Endothelial cell of umbilical vein (primary cell): Measurements from ENCODE around the gene CAMK2N1. TPM values are rescaled to one million over a fixed set of nuclear protein-coding genes. Genes with fewer than 3 reads are reported as not detected.

ENCODE experiments used
- BruUV-seq: library from RNA; stranded (reverse); fragments of 400-500 nt; replicated peaks from 2 replicates; lab custom pipeline; 2021; lab: Mats Ljungman, UMichigan
- CTCF ChIA-PET: fragments of 300-600, 350-600 bp; sonication (Branson Sonifier 250); formaldehyde crosslinking; loops from one replicate; lab custom pipeline; 2021; ENCODE audit warnings: antibody characterized with exemption, inconsistent platforms; lab: Charles Lee
- POLR2A ChIA-PET: fragments of 300-600, 350-600 bp; sonication (Branson Sonifier 250); formaldehyde crosslinking; loops from one replicate; lab custom pipeline; 2021; ENCODE audit warnings: antibody characterized with exemption, inconsistent platforms; lab: Charles Lee
- DNase-seq: peaks from one replicate; pipeline ENCODE4 v3.0.0-alpha.2; 2011; ENCODE audit warnings: low read depth, low spot score
- FAIRE-seq: peaks from 2 replicates; lab custom pipeline; 2011; peaks lifted over from hg19 to GRCh38; lab: Jason Lieb, UNC
- H2AFZ ChIP-seq: 2 replicates; pipeline ENCODE4 v1.6.0; 2012; ENCODE audit warnings: low read depth, low read length, control low read depth, inconsistent platforms
- H3K27ac ChIP-seq: 2 replicates; pipeline ENCODE4 v1.5.1; 2011; ENCODE audit warnings: low read depth, mild to moderate bottlenecking, control low read depth, low read length, moderate library complexity; ENCODE audit not compliant: insufficient read depth
- H3K27me3 ChIP-seq, 2 experiments: 2 replicates each; pipeline versions ENCODE4 v1.6.0 to v1.6.1; 2011; ENCODE audit warnings: low read length in 2 of 2, mixed read lengths in 1 of 2; ENCODE audit not compliant: control insufficient read depth in 2 of 2, insufficient read depth in 2 of 2
- H3K36me3 ChIP-seq, 2 experiments: 2 replicates in 1 of 2; 3 replicates in 1 of 2; pipeline ENCODE4 v1.5.1; 2011; ENCODE audit warnings: low read length in 2 of 2, mild to moderate bottlenecking in 1 of 2, moderate library complexity in 1 of 2; ENCODE audit not compliant: control insufficient read depth in 2 of 2, insufficient read depth in 2 of 2; ENCODE audit errors: extremely low read depth in 1 of 2
- H3K4me1 ChIP-seq: 3 replicates; pipeline ENCODE4 v1.5.1; 2011; ENCODE audit warnings: mild to moderate bottlenecking, low read length; ENCODE audit not compliant: control insufficient read depth, insufficient read depth; ENCODE audit errors: extremely low read depth
- H3K4me2 ChIP-seq: 2 replicates; pipeline ENCODE4 v1.6.1; 2011; ENCODE audit warnings: low read length, control low read depth, mixed read lengths; ENCODE audit not compliant: insufficient read depth
- H3K4me3 ChIP-seq, 3 experiments: fragments of 200-600 bp in 1 of 3; sonication (generic), shearing (Covaris generic) in 1 of 3; replicated peaks in 1 of 3; 2 replicates each; pipeline ENCODE4 v1.5.1; 2011 to 2016; ENCODE audit warnings: control low read depth in 3 of 3, low read length in 3 of 3, mild to moderate bottlenecking in 2 of 3, inconsistent platforms in 1 of 3, low read depth in 1 of 3, moderate library complexity in 1 of 3; ENCODE audit not compliant: insufficient read depth in 1 of 3
- H3K79me2 ChIP-seq: 2 replicates; pipeline ENCODE4 v1.6.0; 2012; ENCODE audit warnings: low read length, inconsistent platforms; ENCODE audit not compliant: control insufficient read depth, insufficient read depth
- H3K9ac ChIP-seq: replicated peaks from 2 replicates; pipeline ENCODE3; 2011; ENCODE audit warnings: low read length, control low read depth; ENCODE audit not compliant: insufficient read depth; ENCODE audit errors: extremely low read depth
- H3K9me1 ChIP-seq: replicated peaks from 3 replicates; pipeline ENCODE4 v1.6.0; 2011; ENCODE audit warnings: mild to moderate bottlenecking, low read length; ENCODE audit not compliant: control insufficient read depth, insufficient read depth; ENCODE audit errors: extremely low read depth
- H3K9me3 ChIP-seq: replicated peaks from 2 replicates; pipeline ENCODE4 v1.5.1; 2012; ENCODE audit warnings: low read length, inconsistent platforms; ENCODE audit not compliant: control insufficient read depth, insufficient read depth
- H4K20me1 ChIP-seq: replicated peaks from 2 replicates; pipeline ENCODE3; 2011; ENCODE audit warnings: mild to moderate bottlenecking, low read length; ENCODE audit not compliant: control insufficient read depth, insufficient read depth; ENCODE audit errors: extremely low read depth
- CTCF ChIP-seq, 2 donors: IDR thresholded peaks; 1 replicate in 1 of 2; 2 replicates in 1 of 2; pipeline ENCODE4 v1.5.1; 2011; ENCODE audit warnings: low read length in 2 of 2, mild to moderate bottlenecking in 2 of 2, moderate library complexity in 2 of 2, control low read depth in 1 of 2, inconsistent platforms in 1 of 2, low read depth in 1 of 2; ENCODE audit not compliant: insufficient read depth in 1 of 2; ENCODE audit errors: extremely low read depth in 1 of 2
- EZH2 ChIP-seq: IDR thresholded peaks from 2 replicates; pipeline ENCODE4 v1.6.1; 2012; ENCODE audit warnings: borderline replicate concordance, low read depth, mild to moderate bottlenecking, moderate library complexity, low read length, inconsistent platforms; ENCODE audit not compliant: severe bottlenecking
- FOS ChIP-seq: IDR thresholded peaks from 2 replicates; pipeline ENCODE4 v1.6.1; 2011; ENCODE audit warnings: mild to moderate bottlenecking, low read length, moderate library complexity, borderline replicate concordance; ENCODE audit not compliant: insufficient read depth
- GATA2 ChIP-seq: IDR thresholded peaks from 2 replicates; pipeline ENCODE4 v1.7.0; 2011; ENCODE audit warnings: low read depth, mild to moderate bottlenecking, moderate library complexity, mixed read lengths, low read length; ENCODE audit not compliant: insufficient read length, insufficient read depth
- JUN ChIP-seq: IDR thresholded peaks from 2 replicates; pipeline ENCODE4 v1.6.1; 2011; ENCODE audit warnings: borderline replicate concordance, low read depth; ENCODE audit not compliant: insufficient read length, insufficient read depth
- MAX ChIP-seq: IDR thresholded peaks from 2 replicates; pipeline ENCODE4 v1.6.1; 2011; ENCODE audit not compliant: insufficient read depth, insufficient read length
- MYC ChIP-seq: IDR thresholded peaks from one replicate; pipeline ENCODE4 v1.6.1; 2011; ENCODE audit warnings: mild to moderate bottlenecking, low read depth, low read length
- POLR2A ChIP-seq: IDR thresholded peaks from 2 replicates; pipeline ENCODE4 v1.6.1; 2012; ENCODE audit warnings: low read depth, mild to moderate bottlenecking, control low read depth, low read length
- POLR2AphosphoS5 ChIP-seq: IDR thresholded peaks from 2 replicates; pipeline ENCODE4 v1.6.1; 2012; ENCODE audit warnings: low read depth, mild to moderate bottlenecking, control low read depth, low read length, moderate library complexity; ENCODE audit not compliant: insufficient read depth
- dilution Hi-C: fragments of 300-500 bp; cut with MboI; formaldehyde crosslinking; loops from one replicate; pipeline ENCODE4 v1.15.0; 2019; ENCODE audit warnings: low sequenced_read_pairs; ENCODE audit not compliant: extremely low pct_ligation_motif_present
- intact Hi-C: fragments of 100-400 bp; cut with micrococcal nuclease; formaldehyde crosslinking; loops from one replicate; pipeline ENCODE4 v1.10.0; 2022
- polyA plus RNA-seq, 4 experiments: library from polyadenylated mRNA; depleted of rRNA in 3 of 4; stranded (reverse) in 3 of 4; unstranded in 1 of 4; fragments of >200 nt; gene quantifications; 2 replicates each; pipeline versions ENCODE4 v1.2.1 to v1.2.3, GENCODE V29; 2011 to 2012; ENCODE audit warnings: missing spikeins in 1 of 4
- total RNA-seq: library from RNA; stranded (reverse); gene quantifications from 2 replicates; pipeline ENCODE4 v1.2.3, GENCODE V29; 2021

CAMK2N1 gene
- total and polyA plus RNA-seq, 2 donors (not counting 3 experiments of a cell fraction or from before 2014, with no cell fraction given) = 3.3 to 18.3 TPM

DNA sequence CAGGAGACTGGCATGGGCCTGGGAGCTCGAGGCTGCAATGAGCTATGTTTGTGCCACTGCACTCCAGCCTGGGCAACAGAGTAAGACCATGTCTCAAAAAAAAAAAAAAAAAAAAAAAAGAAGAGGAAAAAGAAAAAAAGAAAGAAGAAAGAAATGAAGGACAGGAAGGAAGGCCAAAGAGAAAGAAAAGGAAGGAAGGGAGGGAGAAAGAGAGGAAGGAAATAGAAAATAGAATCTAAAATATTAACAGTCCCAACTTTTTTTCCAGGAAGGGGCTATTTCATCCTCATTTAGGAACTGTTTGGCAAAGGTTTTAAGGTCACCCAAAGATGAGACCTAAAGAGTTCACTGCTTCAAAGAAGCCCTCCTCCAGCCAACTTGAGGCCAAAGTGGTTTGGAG lies 19.5 kb upstream of the CAMK2N1 start:
- Histone ChIP-seq H3K27me3 (no peaks in the 10 kb centered on the region), H3K9me1 (no peaks in the 10 kb centered on the region), H3K27ac (no peak overlapping the region), H3K4me1 (peaks cover 11% of the 10 kb centered on the region), H3K4me3 (no peak overlapping the region), H3K4me2 (no peak overlapping the region), H3K9ac (no peak overlapping the region), H4K20me1 (no peaks in the 10 kb centered on the region), H2AFZ (no peak overlapping the region), H3K36me3 (peaks cover 3 to 15% of the 10 kb centered on the region in 2 experiments), H3K79me2 (peaks cover 33% of the 10 kb centered on the region), H3K9me3 (no peaks in the 10 kb centered on the region)
- dilution Hi-C loops (no loop called here), intact Hi-C loops (loop anchor here (5.0 kb wide), 1 partner anchor 127 kb away; the partner anchor contains the start of gene PINK1)
- BruUV-seq = no TSS peak
- DNase-seq (no peak), FAIRE-seq (no peak)
- CTCF ChIA-PET = interaction anchor here (1.1 kb wide), 1 partner anchor 11 kb away, joined by 4 read pairs; no protein-coding TSS in a partner anchor
- TF ChIP-seq GATA2 (no peak), MYC (no peak), CTCF (IDR thresholded peaks at IDR 0.05; ENCODE audit: extremely low read depth in 1 of 2, insufficient read depth in 1 of 2, low read depth in 1 of 2, low read length in 2 of 2) (no peak), POLR2A (no peak), MAX (no peak), POLR2AphosphoS5 (no peak), JUN (no peak), FOS (no peak), EZH2 (no peak)
- POLR2A ChIA-PET = no interaction called here
